ENCODE data around the gene SCN1A. TPM values are rescaled to one million over a fixed set of nuclear protein-coding genes. Genes with fewer than 3 reads are reported as not detected.
A peak's percentile ranks its signal among the peaks of the same experiment; 100 is the strongest.

The SCN1A gene
- total and polyA plus RNA-seq, 10 of the 15 experiments (the other 5 are each of a cell fraction or from before 2014, with no cell fraction given): not detected

- SMC1A ChIA-PET (ENCODE audit: uncharacterized antibody, unreplicated experiment): no interaction called here
- FAIRE-seq: no peak
- RAD21 ChIA-PET (ENCODE audit: unreplicated experiment): no interaction called here
Measured at GRCh38 chr2:166112193-166112605, 15.6 kb downstream of the SCN1A start.

DNA sequence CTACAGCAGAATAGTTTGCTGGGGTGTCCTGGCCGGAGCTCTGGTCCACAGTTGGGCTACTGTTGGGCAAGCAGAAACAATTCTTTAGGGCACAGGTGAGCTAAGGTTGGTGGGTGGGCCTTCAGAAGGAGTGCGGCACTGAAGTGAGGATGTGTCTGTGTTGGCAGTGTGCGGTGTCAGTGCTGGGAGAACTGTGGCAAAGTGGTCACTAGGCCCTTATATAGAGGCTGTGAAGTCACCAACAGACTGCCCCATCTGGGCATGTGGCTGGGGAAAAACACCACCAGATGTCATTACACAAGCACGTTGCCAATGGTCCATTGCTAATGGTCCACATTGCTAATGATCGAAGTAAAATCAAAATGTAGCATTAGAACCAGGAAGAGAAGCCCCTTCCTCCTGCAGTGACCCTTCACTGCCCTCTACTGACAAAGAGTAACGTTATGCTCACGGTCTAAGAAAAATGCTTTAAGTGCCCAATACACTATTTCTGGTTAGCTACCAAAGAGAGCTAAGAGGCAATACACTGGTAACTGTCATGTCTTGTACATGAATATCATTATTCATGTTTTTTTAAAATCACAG lies 21.3 kb downstream of the SCN1A start:
- Histone ChIP-seq H3K9ac (ENCODE audit: control insufficient read depth, insufficient read depth, low read length) (no peak overlapping the region), H2AFZ (ENCODE audit: control insufficient read depth, low read depth, low read length) (no peak overlapping the region; the same call in 1 of the 2 replicates), H3K4me3 (no peak overlapping the region), H3K4me2 (ENCODE audit: control insufficient read depth, insufficient read depth) (no peak overlapping the region), H3K79me2 (ENCODE audit: control insufficient read depth, insufficient read depth, low read length) (no peaks in the 10 kb centered on the region), H4K20me1 (ENCODE audit: control insufficient read depth, insufficient read depth) (no peaks in the 10 kb centered on the region), H3K27me3 (replicated peaks in 1 of 2; ENCODE audit: control insufficient read depth in 2 of 2, insufficient read depth in 2 of 2, low read length in 1 of 2) (no peaks in the 10 kb centered on the region; a peak in 1 of 4 replicates), H3K4me1 (ENCODE audit: control insufficient read depth, insufficient read depth, low read length) (no peaks in the 10 kb centered on the region), H3K9me3 (replicated peaks; ENCODE audit: control insufficient read depth, insufficient read depth, low read length) (no peaks in the 10 kb centered on the region), H3K36me3 (ENCODE audit: control insufficient read depth in 2 of 2, insufficient read depth in 2 of 2, low read length in 1 of 2) (no peaks in the 10 kb centered on the region), H3K27ac (ENCODE audit: control insufficient read depth, insufficient read depth) (no peak overlapping the region)
- no peak for FAIRE-seq
- ATAC-seq: peak; percentile 71
- TF ChIP-seq, protein P1, sequence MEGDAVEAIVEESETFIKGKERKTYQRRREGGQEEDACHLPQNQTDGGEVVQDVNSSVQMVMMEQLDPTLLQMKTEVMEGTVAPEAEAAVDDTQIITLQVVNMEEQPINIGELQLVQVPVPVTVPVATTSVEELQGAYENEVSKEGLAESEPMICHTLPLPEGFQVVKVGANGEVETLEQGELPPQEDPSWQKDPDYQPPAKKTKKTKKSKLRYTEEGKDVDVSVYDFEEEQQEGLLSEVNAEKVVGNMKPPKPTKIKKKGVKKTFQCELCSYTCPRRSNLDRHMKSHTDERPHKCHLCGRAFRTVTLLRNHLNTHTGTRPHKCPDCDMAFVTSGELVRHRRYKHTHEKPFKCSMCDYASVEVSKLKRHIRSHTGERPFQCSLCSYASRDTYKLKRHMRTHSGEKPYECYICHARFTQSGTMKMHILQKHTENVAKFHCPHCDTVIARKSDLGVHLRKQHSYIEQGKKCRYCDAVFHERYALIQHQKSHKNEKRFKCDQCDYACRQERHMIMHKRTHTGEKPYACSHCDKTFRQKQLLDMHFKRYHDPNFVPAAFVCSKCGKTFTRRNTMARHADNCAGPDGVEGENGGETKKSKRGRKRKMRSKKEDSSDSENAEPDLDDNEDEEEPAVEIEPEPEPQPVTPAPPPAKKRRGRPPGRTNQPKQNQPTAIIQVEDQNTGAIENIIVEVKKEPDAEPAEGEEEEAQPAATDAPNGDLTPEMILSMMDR (IDR thresholded peaks at IDR 0.05 in 2 of 3, conservative IDR thresholded peaks at IDR 0.05 in 1 of 3; ENCODE audit: control insufficient read depth in 2 of 3, extremely low read depth in 1 of 3, insufficient read depth in 1 of 3, low read depth in 3 of 3, low read length in 3 of 3): peak in 2 of 3 experiments; percentile 24 to 32; a peak in 3 of 6 replicates
- TF ChIP-seq ZNF207 (IDR thresholded peaks at IDR 0.05; ENCODE audit: borderline replicate concordance) (no peak), RAD21 (IDR thresholded peaks at IDR 0.05; ENCODE audit: insufficient read depth, low read depth, low read length) (peak; percentile 31; the same call in 1 of the 2 replicates)
- RAD21 ChIA-PET (ENCODE audit: unreplicated experiment): no interaction called here
- 15% methylated on average over 7 of the region's 7 CpGs for WGBS (ENCODE audit: insufficient coverage, insufficient replicate concordance, low lambda C conversion rate, missing lambda C conversion rate)
- SMC1A ChIA-PET (ENCODE audit: uncharacterized antibody, unreplicated experiment): no interaction called here
- in situ Hi-C loops (cut with MboI) (no loop called here), intact Hi-C loops (cut with micrococcal nuclease; ENCODE audit: unreplicated experiment) (no loop called here)
- POLR2A ChIA-PET: no interaction called here
- no peak for DNase-seq (ENCODE audit: low read depth, low spot score)
- no TSS peak for BruUV-seq (replicated peaks)
- CTCF ChIA-PET: interaction anchor here (1.5 to 1.6 kb wide), 2 partner anchors 16 to 48 kb away, joined by 3 read pairs; no protein-coding TSS in a partner anchor

More at GRCh38 chr2:166112193-166112605, 15.6 kb downstream of the SCN1A start:
- WGBS (ENCODE audit: insufficient coverage, insufficient replicate concordance, low lambda C conversion rate, missing lambda C conversion rate): 0% methylated on average over 1 of the region's 1 CpG
- Histone ChIP-seq H3K79me2 (ENCODE audit: control insufficient read depth, insufficient read depth, low read length) (no peaks in the 10 kb centered on the region), H3K27me3 (replicated peaks in 1 of 2; ENCODE audit: control insufficient read depth in 2 of 2, insufficient read depth in 2 of 2, low read length in 1 of 2) (no peaks in the 10 kb centered on the region), H3K36me3 (ENCODE audit: control insufficient read depth in 2 of 2, insufficient read depth in 2 of 2, low read length in 1 of 2) (no peaks in the 10 kb centered on the region), H3K4me1 (ENCODE audit: control insufficient read depth, insufficient read depth, low read length) (no peaks in the 10 kb centered on the region), H3K27ac (ENCODE audit: control insufficient read depth, insufficient read depth) (no peak overlapping the region), H3K4me2 (ENCODE audit: control insufficient read depth, insufficient read depth) (no peak overlapping the region), H4K20me1 (ENCODE audit: control insufficient read depth, insufficient read depth) (no peaks in the 10 kb centered on the region), H2AFZ (ENCODE audit: control insufficient read depth, low read depth, low read length) (no peak overlapping the region), H3K9me3 (replicated peaks; ENCODE audit: control insufficient read depth, insufficient read depth, low read length) (no peaks in the 10 kb centered on the region), H3K9ac (ENCODE audit: control insufficient read depth, insufficient read depth, low read length) (no peak overlapping the region), H3K4me3 (no peak overlapping the region)
- ChIA-PET POLR2A (no interaction called here), CTCF (no interaction called here)
- no peak for TF ChIP-seq TCF12 (IDR thresholded peaks at IDR 0.05; ENCODE audit: low read depth, low read length)
- TF ChIP-seq JUNB (IDR thresholded peaks at IDR 0.05): peak; percentile 64
- TF ChIP-seq ASH2L (IDR thresholded peaks at IDR 0.05; ENCODE audit: borderline replicate concordance, low read depth): no peak
- TF ChIP-seq EP300 (IDR thresholded peaks at IDR 0.05; ENCODE audit: borderline replicate concordance in 1 of 2, control insufficient read depth in 1 of 2, low read depth in 2 of 2, low read length in 2 of 2): no peak
- no peak for TF ChIP-seq SMC3 (IDR thresholded peaks at IDR 0.05; ENCODE audit: borderline replicate concordance, low read length)
- TF ChIP-seq FOXK2 (IDR thresholded peaks at IDR 0.05): no peak
- peak; percentile 77 for TF ChIP-seq TCF7 (IDR thresholded peaks at IDR 0.05; ENCODE audit: borderline replicate concordance)
- intact Hi-C loops (cut with micrococcal nuclease; ENCODE audit: unreplicated experiment) (no loop called here), in situ Hi-C loops (cut with MboI) (no loop called here)
- peak; percentile 53 for ATAC-seq
- DNase-seq (ENCODE audit: low read depth, low spot score): no peak
- BruUV-seq (replicated peaks): no TSS peak

Measured in GM12878 (cell line).